Gastrocnemius medialis (tissue), 4 donors: ENCODE results near the gene PRM2.

Experiments
- POLR2A ChIP-seq, 2 donors: fragments of 450-650 bp; IDR thresholded peaks; one replicate each; pipeline ENCODE4 v1.6.1; 2017; ENCODE audit warnings: antibody characterized with exemption in 2 of 2, mild to moderate bottlenecking in 2 of 2, moderate library complexity in 2 of 2
- TF ChIP-seq, protein P1 (sequence below), 5 experiments: fragments of 450-650 bp in 3 of 5; fragments of 200-600 bp in 2 of 5; sonication (generic) in 2 of 5; IDR thresholded peaks in 4 of 5; conservative IDR thresholded peaks in 1 of 5; 1 replicate in 4 of 5; 2 replicates in 1 of 5; pipeline ENCODE4 v1.5.1; 2016 to 2019; ENCODE audit warnings: antibody characterized with exemption in 5 of 5, mild to moderate bottlenecking in 3 of 5, moderate library complexity in 3 of 5

DNA sequence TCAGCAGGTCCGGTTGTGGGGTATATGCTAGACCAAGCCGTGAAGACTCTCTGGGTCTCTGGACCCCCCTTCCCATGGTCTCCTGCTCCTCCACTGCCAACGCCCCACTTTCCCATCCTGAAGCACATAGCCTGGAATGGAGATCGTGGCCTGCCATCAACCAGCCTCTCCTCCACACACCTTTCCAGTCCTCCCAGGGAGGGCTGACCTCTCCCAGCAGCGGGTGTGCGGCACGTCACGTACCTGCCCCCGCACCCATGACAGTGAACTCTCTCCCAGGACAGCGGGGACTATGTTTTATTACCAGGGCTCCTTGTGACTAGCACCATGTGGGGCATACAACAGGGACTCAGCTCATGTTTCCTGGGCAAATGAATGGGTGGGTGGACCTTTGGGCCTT is 4.7 kb downstream of the PRM2 start:
- TF ChIP-seq, protein P1, sequence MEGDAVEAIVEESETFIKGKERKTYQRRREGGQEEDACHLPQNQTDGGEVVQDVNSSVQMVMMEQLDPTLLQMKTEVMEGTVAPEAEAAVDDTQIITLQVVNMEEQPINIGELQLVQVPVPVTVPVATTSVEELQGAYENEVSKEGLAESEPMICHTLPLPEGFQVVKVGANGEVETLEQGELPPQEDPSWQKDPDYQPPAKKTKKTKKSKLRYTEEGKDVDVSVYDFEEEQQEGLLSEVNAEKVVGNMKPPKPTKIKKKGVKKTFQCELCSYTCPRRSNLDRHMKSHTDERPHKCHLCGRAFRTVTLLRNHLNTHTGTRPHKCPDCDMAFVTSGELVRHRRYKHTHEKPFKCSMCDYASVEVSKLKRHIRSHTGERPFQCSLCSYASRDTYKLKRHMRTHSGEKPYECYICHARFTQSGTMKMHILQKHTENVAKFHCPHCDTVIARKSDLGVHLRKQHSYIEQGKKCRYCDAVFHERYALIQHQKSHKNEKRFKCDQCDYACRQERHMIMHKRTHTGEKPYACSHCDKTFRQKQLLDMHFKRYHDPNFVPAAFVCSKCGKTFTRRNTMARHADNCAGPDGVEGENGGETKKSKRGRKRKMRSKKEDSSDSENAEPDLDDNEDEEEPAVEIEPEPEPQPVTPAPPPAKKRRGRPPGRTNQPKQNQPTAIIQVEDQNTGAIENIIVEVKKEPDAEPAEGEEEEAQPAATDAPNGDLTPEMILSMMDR (IDR thresholded peaks at IDR 0.05 in 4 of 5, conservative IDR thresholded peaks at IDR 0.05 in 1 of 5): no peak
- TF ChIP-seq POLR2A (IDR thresholded peaks at IDR 0.05): no peak
